ENCODE data around the gene SGPP2.

- no peak for TF ChIP-seq SIN3A (IDR thresholded peaks at IDR 0.05; ENCODE audit: borderline replicate concordance, insufficient read depth, low read length)
- no peak for TF ChIP-seq REST (IDR thresholded peaks at IDR 0.05; ENCODE audit: insufficient read depth in 1 of 2, low read depth in 2 of 2, low read length in 2 of 2)
- no peak for TF ChIP-seq POLR2AphosphoS5 (IDR thresholded peaks at IDR 0.05; ENCODE audit: low read depth, low read length)
- TF ChIP-seq TAF1 (IDR thresholded peaks at IDR 0.05; ENCODE audit: borderline replicate concordance, insufficient read depth, low read length): no peak
Observed at GRCh38 chr2:222413295-222413911, 10.9 kb upstream of the SGPP2 start.

Measured in PFSK-1 (cell line).